CD4-positive, alpha-beta T cell (primary cell): ENCODE results near the gene OR51D1. TPM values are rescaled to one million over a fixed set of nuclear protein-coding genes. Genes with fewer than 3 reads are reported as not detected.

Source experiments
- ATAC-seq: fragments of 200-7000 bp; cut with Tn5 transposase; one replicate; pipeline ENCODE4 v1.10.0; 2022; ENCODE audit warnings: mild to moderate bottlenecking; ENCODE audit not compliant: poor library complexity
- CTCF ChIA-PET: fragments of 350-600 bp; sonication (Branson Sonifier 250); formaldehyde crosslinking; loops from one replicate; lab custom pipeline; 2021; ENCODE audit warnings: antibody characterized with exemption, inconsistent platforms; lab: Charles Lee
- POLR2A ChIA-PET: fragments of 350-600 bp; sonication (Branson Sonifier 250); formaldehyde crosslinking; loops from one replicate; lab custom pipeline; 2021; ENCODE audit warnings: antibody characterized with exemption, inconsistent platforms; lab: Charles Lee
- DNase-seq, 14 experiments: peaks; one replicate each; pipeline ENCODE4 v3.0.0-alpha.2; 2013 to 2020; ENCODE audit warnings: mixed read lengths in 2 of 14
- H3K27ac ChIP-seq, 2 donors: one replicate each; pipeline versions ENCODE4 v1.5.1 to v1.7.0; 2013; ENCODE audit warnings: low read length in 2 of 2, low read depth in 1 of 2, mild to moderate bottlenecking in 1 of 2
- H3K27me3 ChIP-seq, 2 experiments: 1 replicate in 1 of 2; 2 replicates in 1 of 2; pipeline versions ENCODE4 v1.6.1 to v1.7.0; 2013; ENCODE audit warnings: low read length in 2 of 2, control low read depth in 1 of 2, mild to moderate bottlenecking in 1 of 2, moderate library complexity in 1 of 2; ENCODE audit not compliant: insufficient read depth in 2 of 2, control insufficient read depth in 1 of 2
- H3K36me3 ChIP-seq: one replicate; pipeline ENCODE4 v1.6.1; 2013; ENCODE audit warnings: low read length, control low read depth; ENCODE audit not compliant: insufficient read depth
- H3K4me1 ChIP-seq: one replicate; pipeline ENCODE4 v1.6.1; 2013; ENCODE audit warnings: low read length, control low read depth; ENCODE audit not compliant: insufficient read depth
- H3K4me3 ChIP-seq: one replicate; pipeline ENCODE4 v1.5.1; 2013; ENCODE audit warnings: mild to moderate bottlenecking, low read length, moderate library complexity
- H3K9me3 ChIP-seq, 2 experiments: 1 replicate in 1 of 2; 2 replicates in 1 of 2; pipeline versions ENCODE4 v1.6.1 to v1.7.0; 2013; ENCODE audit warnings: low read length in 2 of 2, mild to moderate bottlenecking in 2 of 2, control low read depth in 1 of 2, moderate library complexity in 1 of 2; ENCODE audit not compliant: control insufficient read depth in 1 of 2, insufficient read depth in 1 of 2
- H3K27ac Mint-ChIP-seq: one replicate; pipeline ENCODE4 v1.8.0; 2020; ENCODE audit warnings: mixed read lengths
- H3K27me3 Mint-ChIP-seq: one replicate; pipeline ENCODE4 v1.8.0; 2021; ENCODE audit warnings: mixed read lengths
- H3K36me3 Mint-ChIP-seq: one replicate; pipeline ENCODE4 v1.8.0; 2021; ENCODE audit warnings: low read depth, mixed read lengths
- H3K4me1 Mint-ChIP-seq: one replicate; pipeline ENCODE4 v1.8.0; 2021; ENCODE audit warnings: low read depth, mixed read lengths
- H3K4me3 Mint-ChIP-seq: one replicate; pipeline ENCODE4 v1.8.0; 2020; ENCODE audit warnings: mild to moderate bottlenecking, mixed read lengths
- H3K9me3 Mint-ChIP-seq: one replicate; pipeline ENCODE4 v1.8.0; 2020; ENCODE audit warnings: mixed read lengths
- intact Hi-C, 2 experiments: fragments of 100-400 bp; cut with DNase I in 1 of 2; cut with micrococcal nuclease in 1 of 2; formaldehyde crosslinking; loops; one replicate each; pipeline versions ENCODE4 v1.15.1 to v1.9.0; 2023 to 2025; cut with DNase I, micrococcal nuclease
- total RNA-seq, 174 experiments: library from RNA in 2 of 174; stranded (reverse) in 2 of 174; gene quantifications; one replicate each; pipeline ENCODE4 v1.2.3 and lab custom pipeline; 2021 to 2026
- TF ChIP-seq, protein P1 (sequence below): fragments of 200-600 bp; IDR thresholded peaks from one replicate; pipeline ENCODE4 v1.8.0; 2022; ENCODE audit warnings: antibody characterized with exemption, mild to moderate bottlenecking

The OR51D1 gene
- total RNA-seq, 2 experiments from 2014 or later, result not detected

DNA sequence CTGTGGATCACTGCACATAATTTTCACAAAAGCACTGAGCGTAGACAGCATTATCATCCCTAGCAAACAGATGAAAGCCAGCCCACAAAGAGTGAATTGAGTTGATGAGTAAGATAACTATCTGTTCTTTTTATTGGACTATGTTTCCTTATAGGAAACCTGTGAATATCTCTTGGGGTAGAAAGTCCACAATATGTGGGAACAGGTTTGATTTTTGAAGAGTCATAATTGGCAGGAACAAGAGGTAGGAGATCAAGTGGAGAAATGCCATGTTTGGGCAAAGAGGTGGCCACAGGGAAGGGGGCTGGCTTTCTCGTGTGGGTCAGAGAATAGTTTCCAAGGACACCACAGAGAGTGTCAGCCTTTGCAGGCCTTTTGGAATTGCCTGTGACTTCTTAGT is 36.5 kb downstream of the OR51D1 start:
- Histone ChIP-seq H3K9me3 (no peaks in the 10 kb centered on the region), H3K27me3 (peaks cover 3 to 6% of the 10 kb centered on the region in 2 experiments), H3K4me1 (no peaks in the 10 kb centered on the region), H3K4me3 (no peak overlapping the region), H3K27ac (no peak overlapping the region), H3K36me3 (no peaks in the 10 kb centered on the region)
- no peaks in the 10 kb centered on the region for H3K9me3 Mint-ChIP-seq
- H3K27me3 Mint-ChIP-seq, result peaks cover 47% of the 10 kb centered on the region
- H3K4me3 Mint-ChIP-seq, result no peak overlapping the region
- ATAC-seq (no peak), DNase-seq (no peak)
- TF ChIP-seq, protein P1, sequence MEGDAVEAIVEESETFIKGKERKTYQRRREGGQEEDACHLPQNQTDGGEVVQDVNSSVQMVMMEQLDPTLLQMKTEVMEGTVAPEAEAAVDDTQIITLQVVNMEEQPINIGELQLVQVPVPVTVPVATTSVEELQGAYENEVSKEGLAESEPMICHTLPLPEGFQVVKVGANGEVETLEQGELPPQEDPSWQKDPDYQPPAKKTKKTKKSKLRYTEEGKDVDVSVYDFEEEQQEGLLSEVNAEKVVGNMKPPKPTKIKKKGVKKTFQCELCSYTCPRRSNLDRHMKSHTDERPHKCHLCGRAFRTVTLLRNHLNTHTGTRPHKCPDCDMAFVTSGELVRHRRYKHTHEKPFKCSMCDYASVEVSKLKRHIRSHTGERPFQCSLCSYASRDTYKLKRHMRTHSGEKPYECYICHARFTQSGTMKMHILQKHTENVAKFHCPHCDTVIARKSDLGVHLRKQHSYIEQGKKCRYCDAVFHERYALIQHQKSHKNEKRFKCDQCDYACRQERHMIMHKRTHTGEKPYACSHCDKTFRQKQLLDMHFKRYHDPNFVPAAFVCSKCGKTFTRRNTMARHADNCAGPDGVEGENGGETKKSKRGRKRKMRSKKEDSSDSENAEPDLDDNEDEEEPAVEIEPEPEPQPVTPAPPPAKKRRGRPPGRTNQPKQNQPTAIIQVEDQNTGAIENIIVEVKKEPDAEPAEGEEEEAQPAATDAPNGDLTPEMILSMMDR, result no peak
- H3K36me3 Mint-ChIP-seq, result no peaks in the 10 kb centered on the region
- no peak overlapping the region for H3K27ac Mint-ChIP-seq
- no peaks in the 10 kb centered on the region for H3K4me1 Mint-ChIP-seq
- CTCF ChIA-PET, result no interaction called here
- POLR2A ChIA-PET, result no interaction called here
- intact Hi-C loops, result no loop called here

DNA sequence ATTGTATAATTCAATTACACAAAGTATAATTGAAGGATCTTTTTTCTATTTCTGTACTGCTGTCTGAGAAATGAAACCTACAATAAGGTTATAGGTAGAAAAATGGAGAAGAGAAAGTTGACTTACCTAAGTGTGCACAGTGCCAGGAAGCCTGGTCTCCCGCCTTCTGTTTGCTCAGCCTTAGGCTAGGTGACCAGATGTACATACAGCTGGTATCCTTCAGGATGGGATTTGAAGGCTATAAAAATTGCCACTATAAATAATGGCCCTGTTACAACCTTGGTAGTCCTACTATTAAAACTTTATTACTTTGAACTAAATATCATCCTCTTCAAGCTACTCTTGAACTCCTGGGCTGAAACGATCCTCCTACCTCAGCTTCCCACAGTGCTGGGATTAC is 40.7 kb downstream of the OR51D1 start:
- TF ChIP-seq, protein P1, result no peak
- H3K27me3 Mint-ChIP-seq, result peaks cover 30% of the 10 kb centered on the region
- ATAC-seq (no peak), DNase-seq (no peak)
- Histone ChIP-seq H3K27ac (no peak overlapping the region), H3K4me3 (no peak overlapping the region), H3K36me3 (no peaks in the 10 kb centered on the region), H3K27me3 (peaks cover 0 to 5% of the 10 kb centered on the region in 2 experiments), H3K9me3 (no peaks in the 10 kb centered on the region), H3K4me1 (no peaks in the 10 kb centered on the region)
- POLR2A ChIA-PET, result no interaction called here
- CTCF ChIA-PET, result no interaction called here
- no peaks in the 10 kb centered on the region for H3K4me1 Mint-ChIP-seq
- H3K4me3 Mint-ChIP-seq, result no peak overlapping the region
- H3K27ac Mint-ChIP-seq, result no peak overlapping the region
- intact Hi-C loops, result no loop called here
- no peaks in the 10 kb centered on the region for H3K9me3 Mint-ChIP-seq
- H3K36me3 Mint-ChIP-seq, result no peaks in the 10 kb centered on the region

DNA sequence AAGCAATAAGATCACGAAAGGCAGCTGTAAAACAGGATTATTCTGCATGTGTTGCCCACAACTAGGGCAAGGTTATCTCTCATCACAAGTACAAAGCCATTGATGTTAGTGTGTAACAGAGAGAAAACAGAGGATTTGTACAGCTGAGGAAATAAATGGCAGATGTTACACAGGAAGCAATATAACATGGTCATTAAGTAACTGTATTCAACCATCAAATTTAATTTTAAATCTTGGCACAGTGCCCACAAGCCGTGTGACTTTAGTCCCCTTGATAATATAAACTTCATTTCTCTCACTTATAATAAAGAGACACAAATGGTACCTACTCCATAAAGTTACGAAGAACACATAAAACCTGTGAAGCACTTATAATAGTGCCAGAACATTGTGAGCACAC is 43.1 kb downstream of the OR51D1 start:
- DNase-seq, result no peak
- no peaks in the 10 kb centered on the region for H3K9me3 ChIP-seq
- no peak for ATAC-seq
- Mint-ChIP-seq H3K27me3 (peaks cover 11% of the 10 kb centered on the region), H3K27ac (no peak overlapping the region), H3K9me3 (no peaks in the 10 kb centered on the region), H3K36me3 (no peaks in the 10 kb centered on the region), H3K4me3 (no peak overlapping the region), H3K4me1 (no peaks in the 10 kb centered on the region)
- POLR2A ChIA-PET, result no interaction called here
- no peaks in the 10 kb centered on the region for H3K36me3 ChIP-seq
- H3K4me3 ChIP-seq, result no peak overlapping the region
- no peaks in the 10 kb centered on the region for H3K4me1 ChIP-seq
- intact Hi-C loops, result no loop called here
- H3K27me3 ChIP-seq, result peaks cover 0 to 4% of the 10 kb centered on the region in 2 experiments
- CTCF ChIA-PET, result no interaction called here
- TF ChIP-seq, protein P1, result no peak
- no peak overlapping the region for H3K27ac ChIP-seq
